Heart left ventricle (tissue), 16 donors: ENCODE data around the gene RAP1GAP. TPM values are rescaled to one million over a fixed set of nuclear protein-coding genes. Genes with fewer than 3 reads are reported as not detected.
"Not testable (repeated sequence)": the region's sequence is repeated elsewhere in the genome, so short reads cannot be mapped to it uniquely, and the experiment has no call there.

Source experiments
- ATAC-seq, 4 donors: fragments of 200-7000 bp; cut with Tn5 transposase; one replicate each; pipeline ENCODE4 v1.9.1; 2020 to 2022; ENCODE audit warnings: moderate library complexity in 4 of 4, mild to moderate bottlenecking in 3 of 4, moderate number of reproducible peaks in 1 of 4
- DNase-seq, 5 donors: peaks; one replicate each; pipeline ENCODE4 v3.0.0-alpha.2; 2020
- H3K27ac ChIP-seq, 12 donors: fragments of 200-600 bp; sonication (generic) in 4 of 12; one replicate each; pipeline versions ENCODE4 v1.5.0 to v1.8.0; 2016 to 2022; ENCODE audit warnings: mild to moderate bottlenecking in 2 of 12
- H3K27me3 ChIP-seq, 9 donors: fragments of 200-600 bp; sonication (generic) in 2 of 9; one replicate each; pipeline versions ENCODE4 v1.5.1 to v1.8.0; 2016 to 2022; ENCODE audit warnings: mild to moderate bottlenecking in 3 of 9
- H3K36me3 ChIP-seq, 9 donors: fragments of 200-600 bp; sonication (generic) in 2 of 9; one replicate each; pipeline versions ENCODE4 v1.5.0 to v1.8.0; 2018 to 2022; ENCODE audit warnings: mild to moderate bottlenecking in 2 of 9
- H3K4me1 ChIP-seq, 12 donors: fragments of 200-600 bp; sonication (generic) in 4 of 12; one replicate each; pipeline versions ENCODE4 v1.5.0 to v1.8.0; 2016 to 2022; ENCODE audit warnings: mild to moderate bottlenecking in 3 of 12
- H3K4me3 ChIP-seq, 12 donors: fragments of 200-600 bp; sonication (generic) in 4 of 12; one replicate each; pipeline versions ENCODE4 v1.5.0 to v1.8.0; 2017 to 2022; ENCODE audit warnings: mild to moderate bottlenecking in 9 of 12, moderate library complexity in 4 of 12
- H3K9me3 ChIP-seq, 12 donors: fragments of 200-600 bp; sonication (generic) in 4 of 12; one replicate each; pipeline versions ENCODE4 v1.5.0 to v1.8.0; 2016 to 2022; ENCODE audit warnings: mild to moderate bottlenecking in 1 of 12
- POLR2A ChIP-seq, 2 donors: fragments of 450-650 bp; IDR thresholded peaks; one replicate each; pipeline ENCODE4 v1.6.1; 2017; ENCODE audit warnings: antibody characterized with exemption in 2 of 2, mild to moderate bottlenecking in 2 of 2, moderate library complexity in 2 of 2
- WGBS, 4 donors: extraction: QIAGEN DNeasy Blood & Tissue Kit in 2 of 4; methylation state at CpG; one replicate each; pipeline versions ENCODE4 v1.1.5 to v1.1.7; 2013 to 2018; 5-methylcytosine and 5-hydroxymethylcytosine counted together
- intact Hi-C, 10 donors: fragments of 100-400 bp; cut with DNase I; formaldehyde crosslinking; loops; one replicate each; pipeline versions ENCODE4 v1.11.1 to v1.14.2; 2022
- polyA plus RNA-seq, 2 donors: library from polyadenylated mRNA; stranded (reverse); fragments of 200-250 nt; gene quantifications; one replicate each; pipeline ENCODE4 v1.2.3, GENCODE V29; 2013
- total RNA-seq, 9 donors: library from RNA; depleted of rRNA in 2 of 9; stranded (reverse); fragments of >200 nt in 2 of 9; fragmentation: NEBNext Ultra II Directional in 3 of 9; extraction: Animal tissue kit (Norgen Biotek cat#: 25700) in 3 of 9; gene quantifications; one replicate each; pipeline versions ENCODE4 v1.1.0 to v1.2.4, GENCODE V29; 2016 to 2023
- TF ChIP-seq, protein P1 (sequence below), 12 donors: fragments of 200-600 bp; sonication (generic) in 4 of 12; IDR thresholded peaks; one replicate each; pipeline versions ENCODE4 v1.5.0 to v1.8.0; 2018 to 2022; ENCODE audit warnings: antibody characterized with exemption in 12 of 12, mild to moderate bottlenecking in 5 of 12
- donor health status: ischemic (EF 13 %, LVEDD 7.1; RV severe dilation, severe dysfunction).
- donor health status: healthy with polysubstance abuse.
- donor health status: DM: no; HTN: yes; CAD: no.
- donor health status: DM: no; HTN: no; CAD: no.
- donor health status: ischemic (EF 25% LVEDD 6.9; RV normal size, moderate dysfunction).
- donor health status: ischemic (EF 25% LVEDD 5.7; RV mildly dilated, moderate dysfunction).
- donor health status: healthy.
- donor health status: DM: yes; HTN: yes; CAD: no.
- donor health status: ischemic (EF 35%, LVEDD 5.7; RV mildly dilated, moderate dysfunction).
- donor health status: nonischemic (EF 11% LVEDD 7.7; RV severe dilation, severe dysfunction).
- donor health status: DM: yes; HTN: yes; CAD: no.
- donor health status: PGD.
- donor health status: ischemic (EF 29% LVEDD 5.4; RV normal size, mild dysfunction).
- donor health status: nonischemic (EF 23%, LVEDD 6.1; RV moderate dilation, normal function).

Gene RAP1GAP
- total and polyA plus RNA-seq, 11 donors: 0.75 to 8.0 (median 3.8) TPM

DNA sequence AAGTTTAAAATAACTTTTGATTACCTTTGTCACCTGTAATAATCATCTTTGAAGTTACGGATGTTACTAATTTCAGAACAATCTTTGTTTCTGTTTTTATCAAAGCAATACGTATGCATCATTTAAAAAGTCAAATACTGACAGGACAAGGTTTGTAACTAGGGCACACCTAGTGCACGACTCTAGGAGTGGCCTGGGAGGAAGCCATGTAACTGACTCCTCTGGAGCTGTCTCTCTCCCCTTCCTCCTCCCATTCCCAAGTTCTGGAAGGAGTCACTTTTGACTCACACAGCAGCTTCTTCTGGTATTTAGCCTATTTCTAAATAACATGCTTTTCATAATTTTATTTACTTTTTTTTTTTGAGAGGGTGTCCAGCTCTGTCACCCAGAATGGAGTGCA is 11.8 kb upstream of the RAP1GAP start:
- H3K27ac ChIP-seq: no peak overlapping the region
- WGBS, 4 donors: 61 to 68% (median 67%) methylated on average over 3 of the region's 3 CpGs
- H3K36me3 ChIP-seq: peaks cover 0 to 92% (median 74%) of the 10 kb centered on the region in 9 donors
- peaks cover 0 to 6% (median 0%) of the 10 kb centered on the region in 12 donors for H3K9me3 ChIP-seq
- intact Hi-C loops: no loop called here
- no peaks in the 10 kb centered on the region for H3K27me3 ChIP-seq
- H3K4me1 ChIP-seq: no peaks in the 10 kb centered on the region
- TF ChIP-seq POLR2A (IDR thresholded peaks at IDR 0.05): no peak
- TF ChIP-seq, protein P1, sequence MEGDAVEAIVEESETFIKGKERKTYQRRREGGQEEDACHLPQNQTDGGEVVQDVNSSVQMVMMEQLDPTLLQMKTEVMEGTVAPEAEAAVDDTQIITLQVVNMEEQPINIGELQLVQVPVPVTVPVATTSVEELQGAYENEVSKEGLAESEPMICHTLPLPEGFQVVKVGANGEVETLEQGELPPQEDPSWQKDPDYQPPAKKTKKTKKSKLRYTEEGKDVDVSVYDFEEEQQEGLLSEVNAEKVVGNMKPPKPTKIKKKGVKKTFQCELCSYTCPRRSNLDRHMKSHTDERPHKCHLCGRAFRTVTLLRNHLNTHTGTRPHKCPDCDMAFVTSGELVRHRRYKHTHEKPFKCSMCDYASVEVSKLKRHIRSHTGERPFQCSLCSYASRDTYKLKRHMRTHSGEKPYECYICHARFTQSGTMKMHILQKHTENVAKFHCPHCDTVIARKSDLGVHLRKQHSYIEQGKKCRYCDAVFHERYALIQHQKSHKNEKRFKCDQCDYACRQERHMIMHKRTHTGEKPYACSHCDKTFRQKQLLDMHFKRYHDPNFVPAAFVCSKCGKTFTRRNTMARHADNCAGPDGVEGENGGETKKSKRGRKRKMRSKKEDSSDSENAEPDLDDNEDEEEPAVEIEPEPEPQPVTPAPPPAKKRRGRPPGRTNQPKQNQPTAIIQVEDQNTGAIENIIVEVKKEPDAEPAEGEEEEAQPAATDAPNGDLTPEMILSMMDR (IDR thresholded peaks at IDR 0.05): no peak
- DNase-seq: no peak
- no peak for ATAC-seq
- no peak overlapping the region for H3K4me3 ChIP-seq

DNA sequence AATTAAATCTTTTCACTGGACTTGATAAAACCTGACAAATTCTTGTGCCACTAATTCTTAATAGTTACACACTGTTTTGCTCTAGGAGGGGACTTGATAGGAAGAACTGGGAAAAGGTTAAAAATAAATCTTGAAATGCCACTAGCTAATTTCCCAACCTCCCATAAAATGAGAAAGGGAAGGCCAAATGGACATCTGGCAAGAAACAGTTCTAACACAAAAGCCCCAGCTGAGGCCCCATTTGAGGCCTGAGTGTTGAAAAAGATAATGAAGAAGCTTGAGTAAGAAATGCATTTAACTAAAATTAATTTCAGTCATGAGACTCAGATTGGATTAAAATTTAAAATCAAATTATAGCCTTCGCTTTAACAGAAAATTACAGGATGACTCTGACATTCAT is 11.2 kb upstream of the RAP1GAP start:
- no peaks in the 10 kb centered on the region for H3K27me3 ChIP-seq
- ATAC-seq: no peak
- H3K36me3 ChIP-seq: peaks cover 0 to 87% (median 68%) of the 10 kb centered on the region in 9 donors
- H3K4me1 ChIP-seq: no peaks in the 10 kb centered on the region
- DNase-seq: no peak
- peaks cover 0 to 6% (median 0%) of the 10 kb centered on the region in 12 donors for H3K9me3 ChIP-seq
- no peak overlapping the region for H3K27ac ChIP-seq
- TF ChIP-seq, protein P1 (IDR thresholded peaks at IDR 0.05): no peak
- no peak for TF ChIP-seq POLR2A (IDR thresholded peaks at IDR 0.05)
- 90 to 100% (median 97%) methylated on average over 1 of the region's 1 CpG for WGBS, 4 donors
- no peak overlapping the region for H3K4me3 ChIP-seq
- intact Hi-C loops: no loop called here

DNA sequence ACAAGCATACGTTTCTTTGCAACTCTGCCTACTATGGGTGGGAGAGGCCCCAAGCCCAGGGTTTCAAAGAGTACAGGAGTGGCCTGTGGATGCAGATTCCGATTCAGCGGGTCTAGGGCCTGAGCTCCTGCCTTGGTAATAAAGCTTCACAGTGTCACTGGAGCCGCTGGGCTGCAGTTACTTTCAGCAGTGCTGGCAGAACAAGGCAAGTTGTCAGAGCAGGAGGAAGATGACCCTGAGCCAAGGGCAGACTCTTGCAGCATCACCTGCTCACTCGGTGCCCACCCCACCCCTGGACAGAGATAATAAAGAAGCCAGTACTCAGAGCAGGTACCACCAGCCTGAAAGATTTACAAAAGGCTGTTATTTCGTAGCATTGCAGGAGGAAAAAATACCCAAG is 8.0 kb upstream of the RAP1GAP start:
- H3K4me3 ChIP-seq: no peak overlapping the region
- no peak overlapping the region for H3K27ac ChIP-seq
- H3K4me1 ChIP-seq: peaks cover 5 to 19% (median 18%) of the 10 kb centered on the region in 12 donors
- TF ChIP-seq POLR2A (IDR thresholded peaks at IDR 0.05): no peak
- TF ChIP-seq, protein P1 (IDR thresholded peaks at IDR 0.05): no peak
- H3K36me3 ChIP-seq: peaks cover 0 to 60% (median 42%) of the 10 kb centered on the region in 9 donors
- no peak for ATAC-seq
- DNase-seq: no peak
- H3K27me3 ChIP-seq: no peaks in the 10 kb centered on the region
- WGBS, 4 donors: 85 to 90% (median 89%) methylated on average over 6 of the region's 6 CpGs
- no peaks in the 10 kb centered on the region for H3K9me3 ChIP-seq
- intact Hi-C loops: loop anchor here in 1 of 10 donors (10.0 kb wide), 1 partner anchor 738 kb away; no protein-coding TSS in a partner anchor

DNA sequence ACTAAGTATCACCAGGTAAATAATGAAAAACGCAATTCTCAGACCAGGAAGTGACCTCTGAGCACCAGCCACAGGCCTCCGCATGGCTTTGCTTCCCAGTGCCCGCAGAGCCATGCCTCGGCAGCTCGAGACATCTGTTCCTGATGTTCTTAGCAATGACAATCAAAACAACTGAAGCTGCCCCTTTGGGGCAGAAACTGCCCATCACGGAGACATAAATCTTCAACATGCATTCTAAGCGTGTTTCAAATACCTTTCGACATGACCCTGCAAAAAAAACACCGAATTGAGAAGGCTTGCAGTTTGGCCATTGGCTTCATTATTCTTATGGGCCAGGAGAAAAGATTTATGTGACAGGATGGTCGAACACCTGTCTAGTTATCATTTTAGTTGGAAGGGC is 5.8 kb upstream of the RAP1GAP start:
- peaks cover 6 to 33% (median 23%) of the 10 kb centered on the region in 12 donors for H3K4me1 ChIP-seq
- no peak overlapping the region for H3K27ac ChIP-seq
- 90 to 94% (median 93%) methylated on average over 10 of the region's 10 CpGs for WGBS, 4 donors
- no peak for DNase-seq
- peaks cover 0 to 38% (median 26%) of the 10 kb centered on the region in 9 donors for H3K36me3 ChIP-seq
- H3K4me3 ChIP-seq: no peak overlapping the region
- H3K27me3 ChIP-seq: peaks cover 0 to 14% (median 0%) of the 10 kb centered on the region in 9 donors
- no peak for TF ChIP-seq POLR2A (IDR thresholded peaks at IDR 0.05)
- TF ChIP-seq, protein P1 (IDR thresholded peaks at IDR 0.05): no peak
- no peaks in the 10 kb centered on the region for H3K9me3 ChIP-seq
- intact Hi-C loops: loop anchor here in 1 of 10 donors (10.0 kb wide), 1 partner anchor 740 kb away; no protein-coding TSS in a partner anchor
- no peak for ATAC-seq

DNA sequence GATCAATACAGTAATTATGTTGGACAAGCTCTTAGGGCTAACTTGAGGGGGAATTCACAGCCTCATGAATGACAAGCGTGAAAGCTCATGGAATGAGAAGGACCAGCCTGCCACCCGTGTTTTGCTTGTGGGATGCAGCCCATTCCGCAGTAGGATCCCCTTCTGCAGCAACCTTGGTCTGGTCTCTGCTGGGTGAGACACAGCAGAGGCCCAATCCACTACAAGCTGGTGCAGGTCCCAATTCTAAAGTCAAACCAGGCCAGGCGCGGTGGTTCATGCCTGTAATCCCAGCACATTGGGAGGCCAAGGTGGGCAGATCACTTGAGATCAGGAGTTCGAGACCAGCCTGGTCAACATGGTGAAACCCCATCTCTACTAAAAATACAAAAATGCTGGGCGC is 4.7 kb upstream of the RAP1GAP start:
- peaks cover 6 to 44% (median 34%) of the 10 kb centered on the region in 12 donors for H3K4me1 ChIP-seq
- 85 to 93% (median 90%) methylated on average over 6 to 7 of the region's 7 CpGs for WGBS, 4 donors
- intact Hi-C loops: loop anchor here in 1 of 10 donors (10.0 kb wide), 1 partner anchor 741 kb away; no protein-coding TSS in a partner anchor
- not testable (repeated sequence) for ATAC-seq, H3K9me3 ChIP-seq, H3K4me3 ChIP-seq, DNase-seq
- peaks cover 0 to 27% (median 15%) of the 10 kb centered on the region in 9 donors for H3K36me3 ChIP-seq
- peaks cover 0 to 25% (median 8%) of the 10 kb centered on the region in 9 donors for H3K27me3 ChIP-seq
- H3K27ac ChIP-seq: peak overlapping the region in 6 of 12 donors; percentile 35 to 67 (median 53)
